ENCODE results near the gene IMMP2L.

IMMP2L gene

DNA sequence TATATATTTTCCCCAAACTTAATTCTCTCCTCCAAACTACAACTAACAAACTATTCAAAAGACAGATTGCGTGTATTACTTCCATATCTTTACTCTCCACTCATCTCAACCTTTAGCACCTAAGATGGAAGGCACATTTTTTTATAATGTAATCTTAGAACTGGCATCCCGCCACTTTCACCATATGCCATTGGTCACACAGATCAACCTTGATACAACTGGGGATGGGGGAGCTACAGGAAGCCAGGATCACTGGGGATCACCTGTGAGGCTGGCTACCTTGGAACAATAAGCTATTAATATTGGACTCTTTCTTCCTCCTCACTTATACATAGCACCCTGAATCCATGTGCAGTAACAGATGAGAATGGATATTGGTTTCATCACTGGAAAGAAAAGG lies 941.0 kb downstream of the IMMP2L start:
- H3K27me3 ChIP-seq (ENCODE audit: control insufficient read depth, insufficient read depth, low read length, poor library complexity, severe bottlenecking) = no peaks in the 10 kb centered on the region
- no peak overlapping the region for H3K27ac ChIP-seq (ENCODE audit: insufficient read depth, low read depth, low read length, poor library complexity, severe bottlenecking)
- no peaks in the 10 kb centered on the region for H3K36me3 ChIP-seq (ENCODE audit: control insufficient read depth, insufficient read depth, low read length)
- no peaks in the 10 kb centered on the region for H3K9me3 ChIP-seq (ENCODE audit: control insufficient read depth, low read length)
- no peak overlapping the region for H3K4me3 ChIP-seq (ENCODE audit: insufficient read depth, low read depth, low read length)
- no peaks in the 10 kb centered on the region for H3K4me1 ChIP-seq (ENCODE audit: control insufficient read depth, insufficient read depth, low read length)
- WGBS, 2 experiments = 94 to 96% methylated on average over 2 of the region's 2 CpGs

DNA sequence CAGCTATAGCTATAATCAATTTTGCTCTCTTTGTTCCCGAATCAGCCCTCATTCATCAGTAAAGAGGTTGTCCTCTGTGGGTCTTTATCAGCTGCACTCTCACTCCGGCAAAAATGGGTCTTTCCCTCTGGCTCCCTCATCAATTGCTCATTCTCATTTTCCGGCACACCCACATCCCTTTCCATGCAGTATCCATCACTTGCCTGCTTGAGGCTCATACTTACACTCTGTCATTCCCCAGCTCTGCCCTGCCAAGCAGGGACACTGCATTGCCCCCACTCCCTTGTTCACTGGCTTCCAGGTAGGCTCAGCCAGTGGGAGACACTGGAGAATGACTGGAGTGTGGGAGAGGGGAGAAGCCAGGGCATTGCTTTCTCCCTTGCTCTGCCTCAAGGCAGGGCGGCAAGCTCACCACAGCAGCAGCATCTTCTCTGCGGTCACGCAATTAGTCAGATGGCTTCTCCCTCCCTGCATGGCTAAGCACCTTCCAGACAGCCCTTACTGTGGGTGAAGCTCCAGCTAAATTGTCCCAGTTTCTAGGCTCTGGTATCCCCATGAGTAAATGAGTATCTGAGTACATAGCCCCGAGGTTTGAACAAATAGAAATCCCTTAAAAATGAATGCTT lies 942.1 kb downstream of the IMMP2L start:
- H3K27ac ChIP-seq (ENCODE audit: insufficient read depth, low read depth, low read length, poor library complexity, severe bottlenecking) = no peak overlapping the region
- no peaks in the 10 kb centered on the region for H3K36me3 ChIP-seq (ENCODE audit: control insufficient read depth, insufficient read depth, low read length)
- H3K9me3 ChIP-seq (ENCODE audit: control insufficient read depth, low read length) = no peaks in the 10 kb centered on the region
- H3K4me3 ChIP-seq (ENCODE audit: insufficient read depth, low read depth, low read length) = no peak overlapping the region
- WGBS, 2 experiments = 89 to 91% methylated on average over 6 to 7 of the region's 7 CpGs
- H3K27me3 ChIP-seq (ENCODE audit: control insufficient read depth, insufficient read depth, low read length, poor library complexity, severe bottlenecking) = no peaks in the 10 kb centered on the region
- no peaks in the 10 kb centered on the region for H3K4me1 ChIP-seq (ENCODE audit: control insufficient read depth, insufficient read depth, low read length)
